ENCODE results near the gene TRPM6.

Gene TRPM6

DNA sequence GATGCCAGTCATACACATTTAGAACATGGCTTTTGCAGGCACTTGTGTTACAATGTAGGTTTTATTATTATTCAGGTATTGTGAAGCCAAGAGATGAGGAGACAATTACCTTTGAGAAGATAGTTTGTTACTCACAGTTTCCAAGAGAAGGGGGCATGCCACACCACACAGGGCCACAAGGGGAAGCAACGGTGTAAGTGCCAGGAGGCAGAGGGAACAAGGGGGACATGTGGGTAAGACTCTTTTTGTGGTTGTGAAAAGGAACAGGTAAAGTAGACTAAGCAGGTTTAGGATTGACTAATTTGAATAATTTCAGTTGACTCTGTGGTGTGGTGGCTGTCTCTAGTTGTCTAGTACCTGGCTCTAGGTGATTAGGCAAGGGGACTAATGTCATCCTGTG lies 191.2 kb downstream of the TRPM6 start:
- DNase-seq: no peak

DNA sequence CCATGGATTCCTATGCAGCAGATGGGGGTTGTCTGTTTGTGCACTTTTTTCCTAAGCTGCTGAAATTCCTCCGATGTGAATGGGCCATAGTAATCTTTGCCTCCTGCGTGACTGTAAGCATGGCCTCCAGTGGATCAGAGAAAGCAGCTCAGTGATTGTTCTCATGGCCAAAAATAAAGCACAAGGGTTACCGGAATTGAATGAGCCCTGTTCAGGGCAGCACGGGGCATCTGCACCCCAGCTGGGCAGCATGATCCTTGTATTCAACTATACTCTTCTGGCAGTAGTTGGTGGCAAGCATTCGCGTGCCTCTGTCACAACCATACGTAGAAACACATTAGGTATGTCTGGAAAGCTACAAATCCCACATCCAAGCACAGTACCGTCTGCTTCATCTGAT lies 196.7 kb downstream of the TRPM6 start:
- peak; percentile 6 for DNase-seq

DNA sequence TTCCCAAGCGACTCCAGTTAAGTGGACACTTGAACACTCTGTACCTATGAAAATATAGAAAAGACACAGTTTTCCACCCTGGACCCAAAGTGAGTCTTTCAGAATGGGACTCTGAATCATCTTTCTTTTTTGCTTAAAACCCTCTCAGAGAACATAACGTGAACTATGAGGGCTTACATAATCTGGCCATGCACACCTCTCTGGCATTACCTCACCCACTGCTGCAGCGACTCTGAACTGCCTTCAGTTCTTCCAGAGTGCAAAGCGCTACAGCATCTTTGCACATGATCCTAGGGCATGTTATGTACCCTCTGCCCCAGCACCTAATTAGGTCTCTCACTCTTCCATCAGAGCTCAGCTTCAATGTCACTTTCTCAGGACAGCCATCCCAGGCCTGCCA lies 204.4 kb downstream of the TRPM6 start:
- DNase-seq: no peak

DNA sequence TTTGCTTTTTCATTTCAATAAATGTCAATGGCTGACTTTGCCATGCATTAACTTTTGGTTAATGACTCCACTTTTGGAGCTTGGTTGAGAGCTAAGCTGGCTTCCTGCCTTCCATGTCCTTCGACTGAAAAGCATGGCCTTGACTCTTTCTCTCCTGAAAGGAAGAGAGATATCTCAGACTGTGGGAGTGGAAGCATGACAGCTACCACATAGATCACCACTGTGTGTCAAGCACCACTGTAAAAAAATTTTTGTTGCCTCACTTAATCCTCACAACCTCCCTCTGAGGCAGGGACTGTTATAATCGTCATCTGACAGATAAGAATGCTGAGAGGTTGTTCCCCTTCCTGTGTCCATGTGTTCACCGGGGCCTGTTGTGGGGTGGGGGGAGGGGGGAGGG lies 205.8 kb downstream of the TRPM6 start:
- no peak for DNase-seq

DNA sequence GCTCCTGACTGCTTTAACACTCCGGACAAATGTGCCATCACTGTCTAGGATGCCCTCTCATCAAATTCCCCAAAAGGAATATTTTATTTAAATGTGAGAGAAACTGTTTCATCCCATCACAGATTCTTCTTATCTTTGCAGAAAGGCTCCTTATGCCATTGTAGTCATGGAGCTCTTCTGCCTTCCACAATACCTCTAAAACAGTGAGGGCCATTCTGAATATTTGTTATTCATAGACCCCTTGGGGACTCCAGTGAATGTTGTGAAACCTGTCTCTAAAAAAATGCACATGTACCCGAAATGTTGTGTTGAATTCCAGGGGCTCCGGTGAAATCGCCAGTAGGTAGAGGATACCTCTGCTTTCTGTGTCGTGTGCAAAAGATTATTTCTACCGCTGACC lies 213.6 kb downstream of the TRPM6 start:
- no peak for DNase-seq
